GM19467 (cell line): ENCODE measurements around the gene NHERF2.
A peak's percentile ranks its signal among the peaks of the same experiment; 100 is the strongest.

Experiments used
- ATAC-seq: cut with Tn5 transposase; IDR thresholded peaks from one replicate; pipeline ENCODE4 v1.9.1; 2021; ENCODE audit warnings: mild to moderate bottlenecking, moderate library complexity; ENCODE audit not compliant: unreplicated experiment

Gene NHERF2

DNA sequence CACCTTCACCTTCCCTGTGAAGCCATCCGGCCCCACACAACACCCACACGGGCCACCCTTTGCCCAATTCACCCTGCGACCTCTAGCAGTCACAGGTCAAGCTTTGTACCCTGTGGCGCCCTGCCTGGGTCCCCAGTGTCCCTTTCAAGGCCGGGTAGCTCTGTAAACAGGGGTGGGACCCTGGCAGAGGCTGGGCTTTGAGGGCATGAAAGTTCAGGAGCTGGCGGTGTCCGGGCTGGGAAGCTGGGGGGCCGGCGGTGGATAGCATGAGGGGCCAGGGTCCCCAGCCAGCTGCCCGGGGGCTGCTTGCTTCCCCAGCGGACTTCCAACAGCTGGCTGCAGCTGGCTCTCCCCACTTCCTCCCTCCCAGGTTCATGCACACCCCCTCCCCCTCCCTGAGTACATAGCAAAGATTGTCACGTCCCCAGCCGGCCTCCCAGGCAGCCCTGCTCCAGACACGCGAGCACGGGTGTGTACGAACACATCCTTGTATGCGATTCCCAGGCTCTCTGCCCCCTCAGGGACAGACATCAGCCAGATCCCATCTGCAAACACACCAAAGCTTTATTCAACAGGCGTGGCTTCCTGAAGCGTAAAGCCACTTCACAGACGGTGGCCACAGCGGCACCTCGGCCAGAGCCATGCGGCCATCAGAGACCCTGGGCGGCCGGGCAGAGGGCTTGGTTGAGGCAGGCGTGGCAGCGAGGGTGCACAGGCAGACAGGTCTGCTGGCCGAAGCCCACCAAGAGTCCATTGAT lies 12.8 kb downstream of the NHERF2 start:
- ATAC-seq = no peak

DNA sequence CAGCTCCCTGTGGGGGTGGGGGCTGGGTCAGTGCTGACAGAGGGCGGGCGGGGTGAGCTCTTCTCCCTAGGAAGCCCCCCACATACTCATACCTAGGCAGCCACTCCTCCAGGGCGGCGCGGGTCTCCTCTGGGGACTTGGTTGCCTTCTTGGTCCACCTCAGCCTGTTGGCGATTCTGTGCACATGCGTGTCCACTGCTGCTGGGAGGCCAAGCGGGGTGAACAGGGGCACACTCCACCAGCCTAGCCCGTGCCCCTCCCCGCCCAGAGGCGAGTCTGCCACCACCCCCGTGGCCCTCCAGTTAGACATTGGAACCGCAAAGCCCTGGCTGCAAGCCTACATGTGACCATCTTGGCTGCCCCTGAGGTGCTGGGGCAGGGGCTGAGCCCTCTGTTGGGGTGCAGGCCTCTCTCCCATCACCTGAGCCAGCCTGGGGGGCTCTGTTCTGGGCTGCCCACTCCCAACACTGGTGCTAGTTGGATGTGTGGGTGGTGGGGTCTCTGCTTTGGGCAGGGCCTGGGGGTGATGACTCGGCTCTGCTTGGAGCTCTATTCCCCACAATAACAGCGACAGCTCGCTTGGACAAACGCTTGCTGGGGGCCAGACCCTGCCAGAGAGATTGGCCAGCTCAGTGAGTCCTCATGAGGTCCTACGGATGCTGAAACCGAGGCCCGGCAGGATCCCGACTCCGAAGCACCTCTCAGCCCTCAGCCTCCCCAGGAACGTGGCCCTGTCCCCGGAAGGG lies 13.5 kb downstream of the NHERF2 start:
- no peak for ATAC-seq

GRCh38 chr16:2040787-2041522 lies 14.3 kb downstream of the NHERF2 start:
- no peak for ATAC-seq

GRCh38 chr16:2042171-2042985 lies 15.7 kb downstream of the NHERF2 start:
- ATAC-seq = no peak

DNA sequence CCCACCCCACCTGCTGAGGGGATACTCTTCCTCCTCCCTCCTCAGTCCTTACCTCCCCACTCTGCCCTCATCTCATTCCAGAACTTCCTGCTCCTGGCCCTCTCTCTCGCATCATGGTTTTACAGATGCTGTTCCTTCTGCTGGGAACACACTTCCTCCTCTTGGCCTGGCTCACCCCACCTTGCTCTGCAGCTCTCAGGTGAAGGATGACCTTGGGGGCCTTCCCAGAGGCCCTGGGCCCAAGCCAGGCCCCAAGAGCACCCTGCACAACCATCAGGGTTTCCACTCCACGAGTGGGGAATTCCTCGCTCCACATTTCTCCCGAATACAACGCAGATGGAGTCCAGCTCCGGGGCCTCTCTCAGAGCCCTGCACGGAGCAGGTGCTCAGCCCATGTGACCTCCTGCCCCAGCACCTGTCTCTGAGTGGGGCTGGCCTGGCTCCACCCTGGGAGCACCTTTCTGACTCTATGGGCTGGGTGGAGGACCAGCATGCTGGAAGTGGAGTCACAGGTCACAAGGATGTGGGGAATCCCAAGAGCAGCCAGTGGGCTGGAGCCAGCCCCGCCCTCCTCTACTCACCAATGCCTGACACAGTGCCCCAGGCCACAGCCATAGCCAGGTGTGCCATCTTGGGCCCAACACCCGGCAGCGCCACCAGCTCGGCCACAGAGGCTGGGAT lies 16.4 kb downstream of the NHERF2 start:
- no peak for ATAC-seq

DNA sequence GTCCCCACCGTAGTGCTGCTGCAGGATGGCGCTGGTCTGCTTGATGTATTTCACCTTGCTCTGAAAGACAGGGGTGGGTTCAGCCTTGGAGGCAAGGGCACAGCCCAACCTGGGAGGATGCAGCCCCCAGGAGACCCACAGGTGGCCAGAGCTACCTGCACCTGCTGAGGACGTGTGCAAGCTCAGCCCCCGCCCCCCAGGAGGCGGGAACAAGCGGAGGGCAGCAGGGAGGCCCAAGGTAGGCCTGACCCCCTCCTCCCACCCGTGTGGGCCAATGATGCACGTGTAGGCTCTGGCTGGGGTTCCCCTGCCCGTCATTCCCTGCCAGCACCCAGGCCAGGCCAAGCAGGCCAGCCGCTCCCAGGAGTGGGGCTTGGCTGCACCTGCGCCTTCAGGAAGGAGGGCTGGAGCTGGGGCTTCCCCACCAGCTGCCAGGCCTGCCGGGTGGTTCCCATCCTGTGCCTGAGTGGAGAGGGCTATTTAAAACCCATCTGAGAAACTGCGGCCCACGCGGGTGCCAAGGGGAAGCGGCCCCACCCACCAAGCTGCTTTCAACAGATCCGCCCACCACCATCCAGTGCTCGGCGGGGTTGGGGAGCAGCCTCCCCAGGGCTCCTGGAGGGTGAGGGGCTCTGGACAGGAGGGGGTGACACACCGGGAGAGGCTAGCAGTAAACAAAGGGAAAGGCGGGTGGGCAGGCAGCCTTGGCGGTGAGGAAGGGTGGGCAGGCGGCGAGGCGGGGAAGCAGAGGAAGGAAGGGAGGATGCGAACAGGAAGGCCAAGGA lies 17.2 kb downstream of the NHERF2 start:
- no peak for ATAC-seq

DNA sequence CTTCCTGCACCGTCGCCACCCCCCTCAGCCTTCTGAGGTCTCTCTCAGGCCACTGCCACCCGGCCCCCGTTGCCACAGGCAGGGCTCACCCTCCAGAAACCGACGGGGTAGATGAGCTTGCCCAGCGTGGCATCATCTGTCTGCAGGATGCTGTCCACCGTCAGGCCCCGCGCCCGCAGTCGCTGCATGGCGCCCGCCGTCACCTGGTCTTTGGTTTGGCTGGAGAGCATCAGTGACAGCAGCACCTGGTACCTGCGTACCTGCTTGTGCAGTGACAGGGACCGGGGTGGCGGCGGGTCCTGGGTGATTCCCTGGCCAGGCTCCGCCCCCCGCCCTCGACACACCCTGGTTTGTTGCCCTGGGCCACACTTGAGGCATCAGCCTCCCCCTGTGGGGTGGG lies 17.8 kb downstream of the NHERF2 start:
- no peak for ATAC-seq

DNA sequence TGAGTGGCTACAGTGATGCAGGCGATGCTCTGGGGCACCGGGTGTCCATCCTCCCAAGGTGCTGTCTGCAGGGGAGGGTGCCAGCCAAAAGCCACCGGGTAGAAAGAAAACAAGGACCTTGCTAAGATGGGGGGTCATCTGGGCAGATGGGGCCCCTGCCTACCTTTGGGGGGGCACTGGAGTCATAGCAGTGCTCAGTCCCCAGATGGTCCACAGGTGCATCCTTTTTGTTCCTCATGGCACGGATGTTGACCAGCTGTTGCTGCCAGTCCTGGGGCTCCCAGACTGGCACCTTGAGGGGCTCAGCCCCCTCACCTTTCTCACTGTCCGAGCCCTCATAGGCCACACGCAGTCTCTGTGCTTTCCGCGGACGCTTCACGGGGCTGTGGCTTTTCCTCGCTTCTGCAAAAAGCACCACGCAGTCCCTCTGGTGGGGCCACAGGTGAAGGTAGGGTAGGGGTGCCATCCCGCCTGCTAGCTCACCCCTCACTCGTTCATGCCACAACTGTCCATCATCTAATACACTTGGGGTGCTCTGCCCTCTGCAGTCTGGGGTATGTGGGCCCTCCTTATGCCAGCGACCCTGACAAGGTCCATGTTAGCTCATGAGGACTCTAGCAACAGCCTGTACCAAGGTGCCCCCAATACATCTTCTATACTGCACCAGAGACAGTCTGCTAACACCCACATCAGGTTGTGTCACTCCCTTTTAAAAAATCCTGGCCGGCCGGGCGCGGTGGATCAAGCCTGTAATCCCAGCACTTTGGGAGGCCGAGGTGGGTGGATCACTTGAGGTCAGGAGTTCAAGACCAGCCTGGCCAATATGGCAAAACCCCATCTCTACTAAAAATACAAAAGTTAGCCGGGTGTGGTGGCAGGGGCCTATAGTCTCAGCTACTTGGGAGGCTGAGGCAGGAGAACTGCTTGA lies 19.5 kb downstream of the NHERF2 start:
- ATAC-seq = no peak

DNA sequence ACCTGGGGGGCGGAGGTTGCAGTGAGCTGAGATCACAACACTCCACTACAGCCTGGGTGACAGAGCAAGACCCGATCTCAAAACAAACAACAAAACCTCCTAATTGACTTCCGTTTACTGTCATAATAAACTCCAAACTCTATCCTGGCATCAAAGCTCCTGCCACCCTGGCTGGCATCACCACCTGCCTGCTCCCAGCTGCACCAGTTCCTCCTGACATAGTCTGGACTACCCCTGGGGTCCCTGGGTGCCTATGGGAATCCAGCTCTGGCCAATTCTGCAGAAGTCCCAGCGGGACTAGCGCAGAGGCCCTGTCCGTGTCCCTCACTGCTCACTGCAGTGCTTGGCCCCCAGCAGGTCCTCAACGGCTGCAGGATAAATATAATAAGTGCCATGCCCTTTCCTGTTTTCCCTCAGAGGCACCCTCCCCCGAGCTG lies 20.2 kb downstream of the NHERF2 start:
- ATAC-seq = no peak

DNA sequence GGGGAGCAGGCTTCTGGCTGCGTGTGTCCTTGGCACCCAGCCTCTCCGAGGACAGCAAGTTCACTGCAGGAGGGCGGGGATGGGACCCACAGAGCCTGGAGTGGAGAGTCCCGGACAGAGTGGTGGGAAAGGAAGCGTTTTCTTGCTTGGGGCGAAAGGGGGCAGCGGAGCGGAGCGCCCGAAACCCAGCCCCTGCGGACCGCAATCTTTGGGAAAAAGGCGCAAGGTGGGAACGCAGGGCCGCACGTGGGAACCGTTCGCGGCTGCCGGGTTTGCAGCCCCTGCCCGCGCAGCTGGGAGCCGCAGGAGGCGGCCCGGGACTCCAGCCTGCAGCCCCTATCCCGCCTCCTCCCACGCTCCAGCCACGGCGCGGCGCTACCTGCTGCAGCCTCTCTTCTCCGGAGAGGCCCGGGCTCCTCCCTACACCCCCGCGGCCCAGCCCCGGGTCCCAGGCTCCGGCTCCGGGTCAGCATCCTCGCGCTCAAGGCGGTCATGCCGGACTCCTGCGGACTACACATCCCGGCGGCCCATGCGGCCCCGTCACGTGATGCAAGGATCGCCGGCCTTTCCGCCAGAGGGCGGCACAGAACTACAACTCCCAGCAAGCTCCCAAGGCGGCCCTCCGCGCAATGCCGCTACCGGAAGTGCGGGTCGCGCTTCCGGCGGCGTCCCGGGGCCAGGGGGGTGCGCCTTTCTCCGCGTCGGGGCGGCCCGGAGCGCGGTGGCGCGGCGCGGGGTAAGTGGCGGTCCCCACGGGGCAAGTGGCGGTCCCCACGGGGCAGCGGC lies 20.8 kb downstream of the NHERF2 start, which contains the start of the genes NTHL1 and TSC2:
TSS of gene NTHL1 (minus strand) at position 505 of the 786 bp plus-strand sequence. CDS start at position 494, 11 bp downstream.
TSS of gene TSC2 (plus strand) at position 656 of the 786 bp plus-strand sequence. CDS start 631 bp downstream, outside the sequence.
- ATAC-seq = peak; percentile 83

DNA sequence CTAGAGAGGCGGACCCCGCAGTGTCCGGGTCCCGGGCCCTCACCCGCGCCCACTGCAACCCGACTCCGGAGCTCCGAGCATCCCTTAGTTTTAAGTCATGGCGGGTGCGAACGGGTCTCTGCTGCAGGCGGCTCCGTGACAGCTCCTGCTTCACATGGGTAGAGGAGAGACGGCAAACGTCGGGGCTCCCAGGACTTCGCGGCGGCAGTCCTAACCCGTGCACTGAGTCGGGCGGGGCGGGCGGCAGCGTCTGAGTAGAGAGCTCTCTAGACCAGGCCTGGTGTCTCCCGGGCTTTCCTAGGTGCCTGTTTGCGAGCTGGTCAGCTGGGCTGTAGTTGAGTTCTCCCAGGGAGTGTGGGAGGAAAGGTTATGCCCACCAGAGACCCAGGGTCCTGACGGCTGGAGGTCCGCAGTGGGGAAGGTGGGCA lies 21.4 kb downstream of the NHERF2 start:
- ATAC-seq = no peak

GRCh38 chr16:2053211-2053610 lies 26.5 kb downstream of the NHERF2 start:
- no peak for ATAC-seq

- no peak for ATAC-seq
Measured at GRCh38 chr16:2053897-2054296, 27.2 kb downstream of the NHERF2 start.

GRCh38 chr16:2054543-2055245 lies 28.0 kb downstream of the NHERF2 start:
- ATAC-seq = no peak

GRCh38 chr16:2056077-2056476 lies 29.4 kb downstream of the NHERF2 start:
- no peak for ATAC-seq

DNA sequence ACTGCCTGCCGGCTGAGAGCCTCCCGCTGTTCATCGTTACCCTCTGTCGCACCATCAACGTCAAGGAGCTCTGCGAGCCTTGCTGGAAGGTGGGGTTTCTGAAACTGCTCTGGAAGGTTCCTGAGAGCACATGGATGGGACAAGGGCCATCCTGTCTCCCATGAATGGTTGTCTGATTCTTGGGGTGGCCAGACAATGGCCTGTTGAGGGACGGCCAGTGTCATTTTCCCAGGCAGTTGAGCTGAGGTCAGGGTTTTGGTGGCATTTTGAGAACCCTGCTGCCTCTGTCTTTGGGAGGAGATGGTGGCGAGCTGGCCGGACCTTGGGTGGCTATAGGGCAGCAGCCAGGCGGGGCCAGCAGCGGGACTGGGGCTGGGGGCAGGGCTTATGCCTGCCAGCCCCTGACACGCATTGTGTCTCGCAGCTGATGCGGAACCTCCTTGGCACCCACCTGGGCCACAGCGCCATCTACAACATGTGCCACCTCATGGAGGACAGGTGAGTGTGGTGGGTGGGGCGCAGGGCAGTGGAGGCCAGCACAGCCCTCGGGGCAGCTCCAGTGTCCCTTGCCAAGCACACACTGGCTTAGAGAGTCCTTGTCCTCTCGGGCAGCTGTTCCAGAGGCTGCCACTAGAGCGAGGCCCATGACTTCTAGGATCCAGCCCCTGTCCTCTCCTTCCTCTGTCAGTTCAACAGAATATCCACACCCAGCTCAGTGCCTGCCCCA lies 30.1 kb downstream of the NHERF2 start:
- ATAC-seq = no peak
